Measurements from ENCODE around the gene SPEF2.

SPEF2 gene

GRCh38 chr5:35857606-35858205 is 240.0 kb downstream of the SPEF2 start:
- no peak for DNase-seq

GRCh38 chr5:35859101-35859661 is 241.5 kb downstream of the SPEF2 start:
- DNase-seq = no peak

GRCh38 chr5:35860686-35861085 is 243.0 kb downstream of the SPEF2 start:
- DNase-seq = no peak

- no peak for DNase-seq
These were observed 244.1 kb downstream of the SPEF2 start for GRCh38 chr5:35861718-35862117.

GRCh38 chr5:35862126-35862525 is 244.5 kb downstream of the SPEF2 start:
- DNase-seq = no peak

GRCh38 chr5:35863159-35863558 is 245.5 kb downstream of the SPEF2 start:
- no peak for DNase-seq
